CD4-positive, alpha-beta T cell treated with Interleukin-1 beta for 1 hour (primary cell): ENCODE measurements around the gene IKZF4.
"Not testable (repeated sequence)": the region's sequence is repeated elsewhere in the genome, so short reads cannot be mapped to it uniquely, and the experiment has no call there.

ENCODE experiments used
- DNase-seq, 2 donors: peaks; one replicate each; pipeline ENCODE4 v3.0.0-alpha.2; 2020 to 2022

The IKZF4 gene

DNA sequence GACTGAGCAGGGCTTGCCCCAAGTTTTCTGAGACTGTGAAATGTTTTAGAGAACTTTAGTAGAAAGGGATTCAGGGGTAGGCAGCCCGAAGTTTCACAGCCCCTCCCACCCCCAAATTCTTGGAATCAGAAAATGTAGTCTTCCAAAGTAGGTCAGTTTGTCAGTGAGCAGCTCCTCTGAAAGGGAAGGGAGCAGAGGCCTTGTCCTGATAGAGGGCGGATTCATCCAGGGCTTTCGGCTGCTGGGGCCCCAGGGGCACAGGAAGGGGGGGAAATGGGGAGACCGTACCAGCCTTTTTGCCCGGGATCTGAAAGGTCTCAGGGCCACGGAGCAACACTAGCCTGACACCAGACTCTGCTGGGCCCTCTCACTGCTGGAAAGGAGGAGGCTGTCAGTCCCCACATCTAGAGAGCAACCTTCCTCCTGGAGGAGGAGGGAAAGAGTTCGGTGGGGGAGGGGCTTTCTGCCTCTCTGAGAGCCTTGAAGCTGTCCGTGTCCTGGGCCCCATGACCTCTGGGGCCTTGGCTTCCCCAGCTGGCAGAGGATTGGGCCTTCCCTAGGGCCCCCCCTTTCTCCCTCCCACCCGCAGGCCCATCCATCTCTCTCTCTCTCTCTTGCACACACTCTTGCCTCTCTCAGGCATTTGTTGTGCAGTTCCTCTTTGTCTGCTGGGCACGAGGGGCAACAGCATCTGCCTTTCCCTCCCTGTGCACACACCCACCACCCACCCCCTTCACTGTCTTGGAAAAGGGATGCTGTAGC is at the start of gene IKZF4:
Gene IKZF4 (plus strand): TSS at position 621 of the 762 bp plus-strand sequence. CDS start 451 bp downstream, outside the sequence.
- peak in 1 of 2 donors; percentile 17 for DNase-seq

DNA sequence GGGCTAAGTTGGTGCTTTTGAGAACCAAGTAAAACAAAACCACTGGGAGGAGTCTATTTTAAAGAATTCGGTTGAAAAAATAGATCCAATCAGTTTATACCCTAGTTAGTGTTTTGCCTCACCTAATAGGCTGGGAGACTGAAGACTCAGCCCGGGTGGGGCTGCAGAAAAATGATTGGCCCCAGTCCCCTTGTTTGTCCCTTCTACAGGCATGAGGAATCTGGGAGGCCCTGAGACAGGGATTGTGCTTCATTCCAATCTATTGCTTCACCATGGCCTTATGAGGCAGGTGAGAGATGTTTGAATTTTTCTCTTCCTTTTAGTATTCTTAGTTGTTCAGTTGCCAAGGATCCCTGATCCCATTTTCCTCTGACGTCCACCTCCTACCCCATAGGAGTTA is 48.8 kb upstream of the IKZF4 start:
- no peak for DNase-seq

DNA sequence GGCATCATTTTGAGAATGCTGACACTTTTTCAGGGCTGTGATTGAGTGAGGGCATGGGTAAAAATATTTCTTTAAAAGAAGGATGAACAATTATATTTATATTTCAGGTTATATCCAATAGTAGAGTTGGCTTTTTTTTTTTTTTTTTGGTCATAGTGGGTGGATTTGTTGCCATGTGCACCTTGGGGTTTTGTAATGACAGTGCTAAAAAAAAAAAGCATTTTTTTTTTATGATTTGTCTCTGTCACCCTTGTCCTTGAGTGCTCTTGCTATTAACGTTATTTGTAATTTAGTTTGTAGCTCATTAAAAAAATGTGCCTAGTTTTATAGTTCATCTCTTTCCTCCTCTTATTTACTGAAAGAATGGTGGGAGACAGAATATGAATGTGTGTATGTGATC is 48.4 kb upstream of the IKZF4 start:
- DNase-seq, result no peak

DNA sequence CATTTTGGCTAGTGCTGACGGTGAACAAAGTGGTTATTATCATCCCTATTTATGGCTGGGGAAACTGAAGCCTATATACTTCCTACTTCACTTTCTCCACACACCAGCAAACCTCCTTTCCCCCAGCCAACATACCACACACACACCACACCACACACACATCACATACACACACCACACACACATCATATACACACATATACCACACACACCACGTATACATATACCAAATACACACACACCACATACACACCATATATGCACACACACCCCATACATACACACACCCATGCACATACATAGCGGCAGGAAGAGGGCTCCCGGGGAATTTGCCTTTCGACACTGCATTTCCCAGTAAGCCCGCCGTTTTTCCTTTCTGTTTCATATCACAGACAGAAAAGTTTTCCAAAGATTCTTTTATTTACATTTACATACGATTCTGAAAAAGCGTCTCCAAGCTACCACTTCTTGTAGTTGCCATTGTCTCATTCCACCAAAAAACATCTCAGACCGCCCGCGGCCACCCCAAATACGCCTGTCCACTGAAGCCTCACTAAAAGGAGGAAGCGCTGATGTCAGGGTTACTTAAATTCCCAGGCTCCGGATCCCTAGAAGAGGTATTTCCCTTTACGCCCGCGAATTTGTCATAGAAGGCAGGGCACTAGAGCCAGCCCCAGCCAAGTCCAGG is 47.8 kb upstream of the IKZF4 start:
- peak; percentile 26 to 40 for DNase-seq

DNA sequence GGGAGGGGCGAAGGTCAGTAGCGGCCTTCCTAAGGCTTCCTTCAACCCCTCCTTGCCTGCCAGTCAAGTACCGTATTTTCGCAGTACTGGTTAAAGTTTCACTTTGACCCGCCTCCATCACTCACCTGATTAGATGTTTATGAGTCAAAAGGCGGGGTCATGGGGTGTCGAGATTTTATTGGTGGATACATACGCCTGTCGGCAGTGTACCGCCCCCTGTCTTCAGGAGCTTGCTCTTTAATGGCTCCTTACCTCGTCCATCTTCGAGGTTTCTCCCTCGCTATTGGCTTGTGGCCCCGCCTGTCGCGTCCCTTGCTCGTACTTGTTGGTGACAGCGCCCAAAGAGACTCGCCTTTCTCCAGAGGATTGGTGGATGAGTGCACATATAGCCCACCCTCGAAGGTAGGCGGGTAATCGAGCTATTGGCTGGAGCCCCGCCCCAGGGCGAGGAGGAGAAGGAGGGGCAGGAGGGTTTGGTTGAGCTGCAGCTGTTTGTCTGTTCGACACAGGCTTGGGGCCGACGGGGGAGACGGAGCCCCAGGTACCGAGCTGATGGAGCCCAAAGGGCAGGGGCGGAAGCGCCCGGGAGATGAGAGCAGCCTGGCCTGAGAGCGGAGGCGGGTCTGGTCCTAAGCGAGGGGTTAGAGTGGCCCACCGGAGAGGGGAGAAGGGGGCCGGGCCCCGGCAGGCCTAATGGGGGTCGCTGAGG is 47.1 kb upstream of the IKZF4 start, which contains the start of gene RAB5B:
Gene RAB5B (plus strand): TSS at position 480 of the 709 bp plus-strand sequence. CDS start 12,883 bp downstream, outside the sequence.
- DNase-seq, result peak; percentile 100

DNA sequence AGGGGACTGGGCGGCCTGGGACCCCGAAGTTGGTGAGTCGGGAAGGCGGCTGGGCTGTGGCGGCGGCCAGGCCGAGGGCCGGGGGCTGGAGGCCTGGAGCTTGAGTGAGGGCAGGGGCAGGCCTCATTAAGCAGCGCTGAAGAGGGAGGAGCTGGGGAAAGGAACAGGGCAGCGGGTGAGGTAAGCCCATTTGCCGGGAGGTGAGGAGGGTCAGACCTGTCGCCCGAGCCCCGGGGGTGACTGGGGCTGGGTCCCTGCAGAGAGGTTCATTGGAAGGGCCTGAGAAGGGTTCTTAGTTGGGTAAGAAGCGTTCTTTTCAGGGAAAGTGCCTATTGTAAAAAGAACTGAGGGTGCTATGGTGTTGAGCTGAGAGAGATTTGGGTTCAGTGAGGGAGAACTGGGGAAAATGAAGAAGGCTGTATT is 46.5 kb upstream of the IKZF4 start:
- peak; percentile 38 to 41 for DNase-seq

DNA sequence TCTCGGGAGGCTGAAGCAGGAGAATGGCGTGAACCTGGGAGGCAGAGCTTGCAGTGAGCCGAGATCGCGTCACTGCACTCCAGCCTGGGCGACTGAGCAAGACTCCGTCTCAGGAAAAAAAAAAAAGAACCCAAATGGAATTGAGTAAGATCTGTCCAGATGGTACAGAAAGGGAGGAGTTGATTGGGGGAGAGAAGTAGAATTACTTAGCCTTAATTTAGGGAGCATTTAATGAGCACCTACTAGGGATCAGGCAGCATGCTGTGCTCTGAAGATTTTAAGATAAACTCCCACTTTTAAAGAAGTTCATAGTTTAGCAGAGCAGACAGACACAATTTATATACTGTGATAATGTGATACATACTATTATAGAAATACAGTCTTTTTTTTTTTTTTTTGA is 42.5 kb upstream of the IKZF4 start:
- no peak for DNase-seq

DNA sequence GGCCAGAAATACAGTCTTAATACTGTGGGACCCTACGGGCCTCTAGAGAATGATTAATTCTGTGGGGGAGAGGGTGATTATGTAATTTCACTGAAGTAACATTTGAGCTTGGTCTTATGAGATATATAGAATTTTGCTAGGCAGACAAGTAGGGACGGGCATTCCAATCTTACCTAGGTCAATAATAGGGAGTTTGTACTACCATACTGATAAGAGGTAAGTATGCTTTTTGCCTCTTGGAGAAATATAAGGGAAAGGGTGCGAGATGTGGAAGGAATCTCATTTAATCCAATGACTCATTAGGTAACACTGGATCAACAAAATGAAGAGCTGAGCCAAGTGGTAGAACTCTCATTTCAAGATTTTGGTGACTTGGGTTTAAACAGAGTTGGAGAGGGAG is 41.8 kb upstream of the IKZF4 start:
- DNase-seq, result no peak

DNA sequence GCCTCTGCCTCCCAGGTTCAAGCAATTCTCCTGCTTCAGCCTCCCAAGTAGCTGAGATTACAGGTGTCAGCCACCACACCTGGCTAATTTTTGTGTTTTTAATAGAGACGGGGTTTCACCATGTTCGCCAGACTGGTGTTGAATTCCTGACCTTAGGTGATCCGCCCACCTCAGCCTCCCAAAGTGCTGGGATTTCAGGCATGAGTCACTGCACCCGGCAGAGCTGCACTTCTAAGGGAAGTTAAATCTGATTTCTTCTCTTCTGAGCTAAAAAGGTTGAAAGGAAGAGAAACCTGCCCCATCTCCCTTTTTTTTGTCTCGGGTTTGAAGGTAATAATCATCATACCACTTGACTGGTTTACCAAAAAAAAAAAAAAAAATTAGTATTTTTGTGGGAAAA is 39.0 kb upstream of the IKZF4 start:
- DNase-seq, result not testable (repeated sequence)

DNA sequence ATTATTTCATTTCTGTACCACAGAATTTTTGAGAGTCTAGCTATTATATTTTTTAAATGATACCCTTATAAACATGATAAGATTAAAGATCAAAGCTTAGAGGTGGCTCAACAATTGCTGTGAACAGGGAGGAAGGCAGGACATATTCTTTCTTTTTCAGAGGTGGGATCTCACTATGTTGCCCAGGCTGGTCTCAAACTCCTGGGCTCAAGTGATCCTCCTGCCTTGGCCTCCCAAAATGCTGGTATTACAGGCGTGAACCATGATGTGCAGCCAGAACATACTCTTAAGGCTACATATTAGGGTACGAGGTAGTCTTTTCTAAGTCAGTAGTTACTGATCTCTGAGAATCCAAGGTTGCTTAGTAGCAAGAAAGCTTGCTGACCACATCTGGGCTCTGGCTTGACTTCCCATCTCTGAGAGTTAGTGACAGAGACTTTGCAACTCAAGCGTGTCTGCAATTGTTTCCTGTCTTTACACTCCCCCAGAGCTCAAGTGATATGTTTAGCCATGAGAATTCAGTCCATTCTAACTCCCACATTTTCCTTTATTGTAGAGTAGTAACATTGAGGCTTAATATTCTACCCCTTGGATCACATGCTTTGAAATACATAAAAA is 38.4 kb upstream of the IKZF4 start:
- DNase-seq, result no peak

DNA sequence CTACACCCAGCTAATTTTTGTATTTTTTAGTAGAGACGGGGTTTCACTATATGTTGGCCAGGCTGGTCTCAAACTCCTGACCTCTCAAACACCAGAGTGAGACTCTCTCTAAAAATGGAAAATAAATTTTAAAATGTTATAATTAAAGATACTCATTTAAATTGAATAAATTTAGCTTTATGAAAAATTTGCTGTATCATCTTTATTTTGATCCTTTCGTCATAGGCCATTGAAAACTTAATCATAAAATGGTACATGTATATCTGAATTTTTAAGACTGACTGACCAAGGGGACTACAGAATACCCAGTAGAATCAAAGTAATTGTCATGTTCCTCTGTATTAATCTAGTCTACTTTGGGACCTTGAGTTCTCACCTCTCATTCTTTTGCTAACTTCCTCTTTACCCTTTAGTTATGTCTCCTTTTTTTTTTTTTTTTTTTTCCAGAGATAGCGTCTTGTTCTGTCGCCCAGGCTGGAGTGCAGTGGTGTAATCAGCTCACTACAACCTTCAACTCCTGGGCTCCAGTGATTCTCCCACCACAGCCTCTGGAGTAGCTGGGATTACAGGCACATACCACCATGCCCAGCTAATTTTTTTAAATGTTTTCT is 37.5 kb upstream of the IKZF4 start:
- DNase-seq, result no peak

DNA sequence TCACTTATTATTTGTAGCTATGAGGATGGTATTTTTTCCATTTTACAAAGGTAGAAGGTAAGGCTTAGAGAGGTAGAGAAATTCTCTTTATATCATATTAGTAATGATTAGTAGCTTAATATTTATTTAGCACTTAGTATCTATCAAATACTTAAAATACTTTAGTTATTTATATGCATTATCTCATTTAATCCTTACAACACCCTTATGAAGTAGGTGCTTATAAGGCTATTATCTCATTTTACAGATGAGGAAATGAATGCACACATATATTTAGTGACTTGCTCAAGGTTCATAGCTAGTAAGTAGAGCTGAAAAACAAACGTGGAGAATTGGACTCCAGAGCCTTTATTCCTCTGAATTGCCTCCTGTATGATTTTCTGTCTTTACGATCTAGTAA is 36.0 kb upstream of the IKZF4 start:
- no peak for DNase-seq

DNA sequence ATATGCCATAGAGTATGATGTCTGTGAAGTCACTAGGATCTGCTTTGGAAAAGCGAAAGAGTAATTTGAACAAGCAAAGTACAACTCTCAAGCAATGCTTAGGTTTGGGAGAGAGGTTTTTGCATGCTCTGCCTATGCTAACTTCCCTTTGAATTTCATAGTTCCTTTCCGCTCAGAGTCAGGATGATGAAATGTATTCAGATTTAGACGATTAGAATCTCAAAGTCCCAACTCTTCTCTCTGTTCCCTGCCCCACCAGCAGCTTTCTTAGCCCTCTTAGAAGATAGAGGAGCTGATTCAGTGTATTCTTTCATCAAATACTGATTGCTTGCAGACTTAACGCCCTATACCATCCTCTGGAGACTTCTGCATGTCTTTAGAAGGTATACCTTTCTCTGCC is 35.5 kb upstream of the IKZF4 start:
- DNase-seq, result no peak

DNA sequence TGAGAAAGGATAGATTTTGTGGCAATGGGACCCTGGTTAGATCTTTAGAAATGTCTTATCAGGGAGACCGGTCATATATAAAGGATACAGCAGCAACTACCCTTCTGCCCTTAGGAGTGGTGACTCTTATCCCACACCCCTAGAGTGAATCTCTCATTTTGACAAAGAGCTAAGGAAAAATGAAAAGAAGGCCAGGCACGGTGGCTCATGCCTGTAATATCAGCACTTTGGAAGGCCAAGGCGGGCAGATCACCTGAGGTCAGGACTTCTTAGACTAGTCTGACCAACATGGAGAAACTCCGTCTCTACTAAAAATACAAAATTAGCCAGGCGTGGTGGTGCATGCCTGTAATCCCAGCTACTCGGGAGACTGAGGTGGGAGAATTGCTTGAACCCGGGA is 34.9 kb upstream of the IKZF4 start:
- not testable (repeated sequence) for DNase-seq

DNA sequence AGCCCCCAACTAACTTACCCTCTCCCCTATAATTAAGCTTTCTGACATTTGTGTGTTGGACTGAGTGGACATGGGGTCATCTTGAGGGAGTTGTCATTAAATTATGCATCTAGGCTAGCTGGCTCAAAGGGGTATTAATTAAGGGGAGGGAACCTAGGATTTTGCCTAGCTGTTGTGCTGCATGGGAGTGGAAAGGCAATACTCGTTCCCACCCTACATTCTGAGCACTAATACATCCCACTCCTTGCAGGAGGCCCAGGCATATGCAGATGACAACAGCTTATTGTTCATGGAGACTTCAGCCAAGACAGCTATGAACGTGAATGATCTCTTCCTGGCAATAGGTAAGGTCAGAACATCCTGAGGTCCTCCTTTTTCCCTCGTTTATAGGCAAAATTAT is 29.7 kb upstream of the IKZF4 start:
- DNase-seq, result no peak

DNA sequence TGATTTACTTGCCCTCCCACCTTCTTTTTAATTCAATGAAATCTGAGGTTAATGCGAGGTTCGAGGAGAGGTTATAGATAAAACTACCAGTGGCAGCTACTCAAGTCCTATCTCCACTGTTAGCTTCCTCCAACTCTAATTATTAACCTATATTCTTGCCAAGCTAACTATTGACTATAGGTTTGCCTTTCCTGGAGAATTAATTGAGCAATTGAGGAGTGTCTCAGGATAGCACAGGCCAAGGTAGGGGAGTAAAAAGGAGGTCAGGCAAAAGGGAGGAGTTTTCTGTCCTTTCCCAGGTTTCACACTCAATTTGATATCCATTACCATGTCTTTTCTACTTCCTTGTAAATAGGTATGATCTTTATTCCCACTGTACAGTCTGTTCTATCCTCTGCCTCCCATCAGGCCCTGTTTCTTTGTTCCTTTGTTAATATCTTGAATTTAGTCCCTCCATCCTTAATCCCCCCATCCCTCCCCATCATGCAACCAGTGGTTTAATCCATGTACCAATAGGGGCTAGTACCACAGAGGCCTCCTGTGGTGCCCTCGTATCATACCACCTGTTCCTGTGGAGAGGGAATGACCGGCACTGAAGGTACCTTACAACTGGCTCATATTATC is 27.5 kb upstream of the IKZF4 start:
- DNase-seq, result no peak

DNA sequence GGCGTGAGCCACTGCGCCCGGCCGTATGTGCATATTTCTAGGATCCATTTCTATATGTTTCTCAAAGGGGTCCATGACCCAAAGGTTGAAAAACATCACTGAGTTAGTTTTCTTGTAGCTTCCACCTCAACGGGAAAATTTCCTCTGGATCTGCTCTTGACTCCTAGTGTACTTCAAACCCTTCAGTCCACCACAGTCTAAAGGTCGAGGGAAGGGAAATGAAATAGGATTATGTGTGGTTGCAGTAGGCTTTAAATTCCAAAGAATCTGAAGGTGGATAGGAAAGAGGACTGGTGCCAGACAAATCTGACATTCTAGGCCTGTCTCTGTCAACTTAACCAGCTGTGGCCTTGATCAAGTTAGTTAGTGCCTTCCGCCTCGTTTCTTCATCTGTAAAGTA is 25.5 kb upstream of the IKZF4 start:
- DNase-seq, result no peak

DNA sequence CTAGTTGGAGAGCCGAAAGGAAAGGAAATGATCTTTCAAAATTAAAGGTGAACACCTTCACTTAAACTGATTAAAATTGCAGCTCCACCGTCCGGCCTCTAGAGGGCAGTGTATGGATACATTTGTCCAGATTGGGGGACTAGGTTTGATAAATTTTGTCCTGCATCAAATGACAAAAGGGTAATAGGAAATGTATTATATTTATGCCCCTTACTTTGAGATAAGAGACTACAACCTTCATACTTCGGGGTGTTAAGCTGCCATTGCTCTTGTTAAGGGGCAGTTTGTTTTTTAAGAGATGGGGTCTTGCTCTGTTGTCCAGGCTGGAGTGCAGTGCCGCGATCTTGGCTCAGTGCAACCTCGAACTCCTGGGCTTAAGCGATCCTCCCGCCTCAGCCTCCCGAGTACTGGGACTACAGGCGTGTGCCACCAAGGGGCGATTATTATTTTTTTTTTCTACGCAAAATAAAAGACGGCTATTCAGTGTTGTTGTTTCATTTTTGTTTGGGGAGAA is 24.6 kb upstream of the IKZF4 start:
- DNase-seq, result peak; percentile 67 to 84

DNA sequence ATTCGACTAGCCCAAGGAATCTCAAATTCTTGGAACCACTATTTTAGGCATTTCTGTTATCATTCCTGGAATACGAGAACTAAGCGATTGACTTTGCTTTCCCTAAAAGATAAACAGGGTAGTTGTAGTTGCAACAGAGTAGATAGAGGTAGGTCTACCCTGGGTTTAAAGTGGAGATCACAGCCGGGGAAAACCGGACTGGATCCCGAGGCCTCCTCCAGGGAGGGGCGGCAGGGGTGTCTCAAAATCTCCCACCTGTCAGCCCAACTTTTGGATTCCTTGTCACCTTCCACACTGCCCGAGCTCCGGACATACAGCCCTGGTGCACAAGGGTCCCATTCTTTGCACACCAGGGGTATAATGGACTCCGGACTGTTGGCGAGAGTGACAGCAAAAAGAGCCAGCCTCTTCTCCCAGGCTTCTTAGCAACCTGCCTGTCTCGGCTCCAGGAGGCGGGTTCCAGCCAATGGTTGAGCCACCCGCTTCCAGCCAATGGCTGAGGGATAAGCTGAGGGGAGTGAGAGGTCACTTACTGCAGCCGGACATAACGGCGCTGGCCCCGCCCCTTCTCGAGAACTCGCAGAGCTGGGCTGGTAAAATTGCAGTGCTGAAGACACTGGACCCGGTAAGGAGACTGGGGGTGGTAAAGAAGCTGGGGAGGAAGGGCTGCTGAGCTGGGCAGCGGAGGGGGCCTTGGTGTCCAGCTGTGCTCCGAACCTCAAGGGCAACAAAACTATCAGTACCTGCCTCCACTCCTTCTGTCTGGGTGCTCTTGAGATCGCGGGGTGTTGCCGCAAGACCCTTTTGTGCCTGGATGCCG is 23.9 kb upstream of the IKZF4 start, which contains the start of gene SUOX:
Gene SUOX (plus strand): TSS at position 562 of the 820 bp plus-strand sequence. CDS start 4,946 bp downstream, outside the sequence.
- DNase-seq, result peak; percentile 42 to 81

DNA sequence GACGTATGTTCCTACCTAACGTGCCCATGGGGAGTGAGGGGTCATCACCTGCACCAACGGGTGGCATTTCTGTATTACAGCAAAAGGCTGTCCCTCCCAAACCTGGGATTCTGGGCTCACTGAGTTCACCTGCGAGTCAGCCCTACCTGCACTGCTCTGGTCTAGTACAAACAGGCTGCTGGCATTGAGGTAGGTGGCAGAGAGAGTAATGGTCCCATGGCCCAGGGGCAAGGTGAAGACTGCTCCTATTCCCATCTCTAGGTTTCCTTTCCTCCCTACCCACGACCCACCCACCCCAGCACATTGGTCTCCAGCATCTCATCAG is 23.3 kb upstream of the IKZF4 start:
- no peak for DNase-seq

DNA sequence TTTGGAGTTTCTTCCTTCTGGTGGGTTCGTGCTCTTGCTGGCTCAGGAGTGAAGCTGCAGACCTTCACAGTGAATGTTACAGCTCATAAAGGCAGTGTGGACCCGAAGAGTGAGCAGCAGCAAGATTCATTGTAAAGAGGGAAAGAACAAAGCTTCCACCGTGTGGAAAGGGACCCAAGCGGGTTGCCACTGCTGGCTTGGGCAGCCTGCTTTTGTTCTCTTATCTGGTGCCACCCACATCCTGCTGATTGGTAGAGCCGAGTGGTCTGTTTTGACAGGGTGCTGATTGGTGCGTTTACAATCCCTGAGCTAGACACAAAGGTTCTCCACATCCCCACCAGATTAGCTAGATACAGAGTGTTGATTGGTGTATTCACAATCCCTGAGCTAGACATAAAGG is 21.3 kb upstream of the IKZF4 start:
- peak in 1 of 2 donors; percentile 13 for DNase-seq
